ENCODE results near the gene SPANXB1.
"Not testable (repeated sequence)": the region's sequence is repeated elsewhere in the genome, so short reads cannot be mapped to it uniquely, and the experiment has no call there.

The SPANXB1 gene

GRCh38 chrX:141002568-141002967, at the start of gene SPANXB1:
TSS of gene SPANXB1 (plus strand) at chrX:141002594. CDS start at chrX:141002694, 100 bp downstream.
- DNase-seq = not testable (repeated sequence)

GRCh38 chrX:140967036-140967435, 35.4 kb upstream of the SPANXB1 start:
- DNase-seq = no peak

- DNase-seq = no peak
Observed at GRCh38 chrX:140971099-140971795, 31.1 kb upstream of the SPANXB1 start.

- DNase-seq = no peak
Observed at GRCh38 chrX:140975472-140975871, 26.9 kb upstream of the SPANXB1 start.

GRCh38 chrX:140980271-140980670, 22.1 kb upstream of the SPANXB1 start:
- DNase-seq = no peak

GRCh38 chrX:140983730-140984129, 18.7 kb upstream of the SPANXB1 start:
- no peak for DNase-seq

GRCh38 chrX:141005243-141005642, 2.8 kb downstream of the SPANXB1 start:
- not testable (repeated sequence) for DNase-seq

GRCh38 chrX:141044246-141044645, 41.9 kb downstream of the SPANXB1 start:
- DNase-seq = not testable (repeated sequence)

- DNase-seq = not testable (repeated sequence)
Observed at GRCh38 chrX:141049878-141050277, 47.5 kb downstream of the SPANXB1 start.

GRCh38 chrX:141052098-141052497, 49.7 kb downstream of the SPANXB1 start:
- not testable (repeated sequence) for DNase-seq

All from DMS153 (cell line).